ENCODE results near the gene FBXW4.

Gene FBXW4

DNA sequence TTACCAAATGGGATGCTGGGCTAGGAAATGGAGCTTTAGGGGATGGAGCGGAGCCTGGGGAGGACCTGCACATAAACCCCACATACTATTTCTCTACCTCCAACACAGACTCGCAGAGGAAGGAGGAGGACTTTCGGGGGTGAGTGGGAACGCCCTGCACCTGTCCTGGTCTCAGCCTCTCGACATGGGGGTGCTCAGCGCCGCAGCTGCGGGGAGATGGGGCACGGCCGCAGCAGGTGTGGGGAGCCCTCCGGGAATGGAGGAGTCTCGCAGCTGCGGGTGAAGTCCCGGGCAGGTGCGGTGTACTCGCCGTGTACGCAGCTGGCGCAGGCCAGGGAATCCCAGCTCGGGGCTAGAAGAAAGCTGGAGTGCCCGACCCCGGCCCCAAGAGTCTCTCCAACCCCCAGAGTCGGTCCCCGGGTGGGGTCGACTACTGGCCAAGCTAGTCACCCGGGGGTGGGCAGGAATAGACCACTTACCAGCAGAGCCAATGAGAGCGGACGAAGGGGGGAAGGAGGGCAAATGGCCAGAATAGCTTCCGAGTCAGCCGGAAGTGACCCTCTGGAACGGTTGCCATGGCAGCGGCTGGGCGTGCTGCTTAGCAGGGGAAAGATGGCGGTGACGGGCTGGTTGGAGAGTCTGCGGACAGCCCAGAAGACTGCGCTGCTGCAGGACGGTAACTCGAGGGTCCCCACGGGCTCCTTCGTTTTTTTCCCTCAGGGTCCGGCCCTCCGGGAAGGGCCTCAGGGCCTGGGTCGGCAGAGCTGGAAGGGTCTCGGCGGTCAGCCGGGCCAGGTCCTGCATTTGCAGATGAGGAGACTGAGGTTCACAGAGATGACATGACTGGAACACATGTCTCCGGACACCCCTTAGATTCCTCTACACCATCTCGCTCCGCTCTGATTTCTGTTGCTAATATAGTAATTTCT, 107.0 kb downstream of the FBXW4 start, which contains the start of the genes DPCD and POLL (continued):
- TF ChIP-seq, protein P1, sequence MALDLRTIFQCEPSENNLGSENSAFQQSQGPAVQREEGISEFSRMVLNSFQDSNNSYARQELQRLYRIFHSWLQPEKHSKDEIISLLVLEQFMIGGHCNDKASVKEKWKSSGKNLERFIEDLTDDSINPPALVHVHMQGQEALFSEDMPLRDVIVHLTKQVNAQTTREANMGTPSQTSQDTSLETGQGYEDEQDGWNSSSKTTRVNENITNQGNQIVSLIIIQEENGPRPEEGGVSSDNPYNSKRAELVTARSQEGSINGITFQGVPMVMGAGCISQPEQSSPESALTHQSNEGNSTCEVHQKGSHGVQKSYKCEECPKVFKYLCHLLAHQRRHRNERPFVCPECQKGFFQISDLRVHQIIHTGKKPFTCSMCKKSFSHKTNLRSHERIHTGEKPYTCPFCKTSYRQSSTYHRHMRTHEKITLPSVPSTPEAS (tag by site-specific recombination; IDR thresholded peaks at IDR 0.05): no peak
- peak; percentile 68 for TF ChIP-seq ZNF600 (tag by site-specific recombination; IDR thresholded peaks at IDR 0.05)
- peak; percentile 40 for TF ChIP-seq SP7 (tag by site-specific recombination; IDR thresholded peaks at IDR 0.05)
- peak; percentile 69; the same call in 1 of the 2 replicates for TF ChIP-seq ZBTB20 (tag by site-specific recombination; IDR thresholded peaks at IDR 0.05)
- 0 out of 2 replicates have a peak, but pooled peaks have one; percentile 18 for TF ChIP-seq ZNF660 (tag by site-specific recombination; IDR thresholded peaks at IDR 0.05)
- TF ChIP-seq, protein P2, sequence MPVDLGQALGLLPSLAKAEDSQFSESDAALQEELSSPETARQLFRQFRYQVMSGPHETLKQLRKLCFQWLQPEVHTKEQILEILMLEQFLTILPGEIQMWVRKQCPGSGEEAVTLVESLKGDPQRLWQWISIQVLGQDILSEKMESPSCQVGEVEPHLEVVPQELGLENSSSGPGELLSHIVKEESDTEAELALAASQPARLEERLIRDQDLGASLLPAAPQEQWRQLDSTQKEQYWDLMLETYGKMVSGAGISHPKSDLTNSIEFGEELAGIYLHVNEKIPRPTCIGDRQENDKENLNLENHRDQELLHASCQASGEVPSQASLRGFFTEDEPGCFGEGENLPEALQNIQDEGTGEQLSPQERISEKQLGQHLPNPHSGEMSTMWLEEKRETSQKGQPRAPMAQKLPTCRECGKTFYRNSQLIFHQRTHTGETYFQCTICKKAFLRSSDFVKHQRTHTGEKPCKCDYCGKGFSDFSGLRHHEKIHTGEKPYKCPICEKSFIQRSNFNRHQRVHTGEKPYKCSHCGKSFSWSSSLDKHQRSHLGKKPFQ (tag by site-specific recombination; IDR thresholded peaks at IDR 0.05): no peak
- TF ChIP-seq ZIC2 (tag by site-specific recombination; IDR thresholded peaks at IDR 0.05): peak; percentile 46
- TF ChIP-seq GLIS1 (tag by site-specific recombination; IDR thresholded peaks at IDR 0.05): peak; percentile 69
- TF ChIP-seq, protein P3, sequence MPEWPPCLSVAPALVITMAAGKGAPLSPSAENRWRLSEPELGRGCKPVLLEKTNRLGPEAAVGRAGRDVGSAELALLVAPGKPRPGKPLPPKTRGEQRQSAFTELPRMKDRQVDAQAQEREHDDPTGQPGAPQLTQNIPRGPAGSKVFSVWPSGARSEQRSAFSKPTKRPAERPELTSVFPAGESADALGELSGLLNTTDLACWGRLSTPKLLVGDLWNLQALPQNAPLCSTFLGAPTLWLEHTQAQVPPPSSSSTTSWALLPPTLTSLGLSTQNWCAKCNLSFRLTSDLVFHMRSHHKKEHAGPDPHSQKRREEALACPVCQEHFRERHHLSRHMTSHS (tag by site-specific recombination; IDR thresholded peaks at IDR 0.05): no peak
- TF ChIP-seq ZNF621 (tag by site-specific recombination; IDR thresholded peaks at IDR 0.05): no peak

DNA sequence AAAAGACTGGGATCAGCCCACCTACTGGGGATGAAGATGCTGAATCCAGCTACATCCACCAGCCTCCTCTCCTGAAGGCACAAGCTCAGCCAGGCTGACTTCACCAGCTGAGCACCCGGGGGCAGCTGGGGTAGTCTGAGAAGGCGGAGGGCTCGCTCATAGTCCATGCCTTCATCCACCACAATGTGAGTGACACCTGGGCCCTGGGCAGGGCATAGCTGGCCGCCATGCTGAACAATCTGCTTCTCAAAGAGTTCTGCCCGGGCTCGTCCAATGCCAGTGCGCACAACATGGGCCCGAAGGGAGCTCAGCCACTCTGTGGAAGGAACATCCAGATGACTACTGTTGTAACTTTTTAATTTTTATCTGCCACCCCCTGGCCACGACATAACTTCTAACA, 109.1 kb downstream of the FBXW4 start:
- POLR2A ChIA-PET: no interaction called here
- H3K4me1 ChIP-seq (ENCODE audit: control insufficient read depth, insufficient read depth, low read length): peaks cover 7% of the 10 kb centered on the region
- TF ChIP-seq ZNF837 (tag by site-specific recombination; IDR thresholded peaks at IDR 0.05): no peak
- TF ChIP-seq ZNF548 (tag by site-specific recombination; IDR thresholded peaks at IDR 0.05): no peak
- TF ChIP-seq ZNF658 (tag by site-specific recombination; IDR thresholded peaks at IDR 0.05): no peak
- TF ChIP-seq, protein P4, sequence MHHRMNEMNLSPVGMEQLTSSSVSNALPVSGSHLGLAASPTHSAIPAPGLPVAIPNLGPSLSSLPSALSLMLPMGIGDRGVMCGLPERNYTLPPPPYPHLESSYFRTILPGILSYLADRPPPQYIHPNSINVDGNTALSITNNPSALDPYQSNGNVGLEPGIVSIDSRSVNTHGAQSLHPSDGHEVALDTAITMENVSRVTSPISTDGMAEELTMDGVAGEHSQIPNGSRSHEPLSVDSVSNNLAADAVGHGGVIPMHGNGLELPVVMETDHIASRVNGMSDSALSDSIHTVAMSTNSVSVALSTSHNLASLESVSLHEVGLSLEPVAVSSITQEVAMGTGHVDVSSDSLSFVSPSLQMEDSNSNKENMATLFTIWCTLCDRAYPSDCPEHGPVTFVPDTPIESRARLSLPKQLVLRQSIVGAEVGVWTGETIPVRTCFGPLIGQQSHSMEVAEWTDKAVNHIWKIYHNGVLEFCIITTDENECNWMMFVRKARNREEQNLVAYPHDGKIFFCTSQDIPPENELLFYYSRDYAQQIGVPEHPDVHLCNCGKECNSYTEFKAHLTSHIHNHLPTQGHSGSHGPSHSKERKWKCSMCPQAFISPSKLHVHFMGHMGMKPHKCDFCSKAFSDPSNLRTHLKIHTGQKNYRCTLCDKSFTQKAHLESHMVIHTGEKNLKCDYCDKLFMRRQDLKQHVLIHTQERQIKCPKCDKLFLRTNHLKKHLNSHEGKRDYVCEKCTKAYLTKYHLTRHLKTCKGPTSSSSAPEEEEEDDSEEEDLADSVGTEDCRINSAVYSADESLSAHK (tag by site-specific recombination; IDR thresholded peaks at IDR 0.05): no peak
- TF ChIP-seq ZNF621 (tag by site-specific recombination; IDR thresholded peaks at IDR 0.05): no peak
- TF ChIP-seq ZSCAN30 (tag by site-specific recombination; IDR thresholded peaks at IDR 0.05): no peak
- TF ChIP-seq ZBTB20 (tag by site-specific recombination; IDR thresholded peaks at IDR 0.05): no peak
- no peak for TF ChIP-seq GLIS1 (tag by site-specific recombination; IDR thresholded peaks at IDR 0.05)
- TF ChIP-seq, protein P5, sequence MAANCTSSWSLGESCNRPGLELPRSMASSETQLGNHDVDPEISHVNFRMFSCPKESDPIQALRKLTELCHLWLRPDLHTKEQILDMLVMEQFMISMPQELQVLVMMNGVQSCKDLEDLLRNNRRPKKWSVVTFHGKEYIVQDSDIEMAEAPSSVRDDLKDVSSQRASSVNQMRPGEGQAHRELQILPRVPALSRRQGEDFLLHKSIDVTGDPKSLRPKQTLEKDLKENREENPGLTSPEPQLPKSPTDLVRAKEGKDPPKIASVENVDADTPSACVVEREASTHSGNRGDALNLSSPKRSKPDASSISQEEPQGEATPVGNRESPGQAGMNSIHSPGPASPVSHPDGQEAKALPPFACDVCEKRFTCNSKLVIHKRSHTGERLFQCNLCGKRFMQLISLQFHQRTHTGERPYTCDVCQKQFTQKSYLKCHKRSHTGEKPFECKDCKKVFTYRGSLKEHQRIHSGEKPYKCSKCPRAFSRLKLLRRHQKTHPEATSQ (tag by site-specific recombination; IDR thresholded peaks at IDR 0.05): no peak
- TF ChIP-seq ZNF391 (tag by site-specific recombination; IDR thresholded peaks at IDR 0.05; ENCODE audit: borderline replicate concordance, low read depth): no peak
- H3K9me3 ChIP-seq (ENCODE audit: control insufficient read depth, insufficient read depth, low read depth, low read length): no peaks in the 10 kb centered on the region
- H3K36me3 ChIP-seq (ENCODE audit: control insufficient read depth in 2 of 2, insufficient read depth in 1 of 2, low read length in 2 of 2): peaks cover 4 to 51% of the 10 kb centered on the region in 2 experiments; a peak in 2 of 3 replicates
- CTCF ChIA-PET: interaction anchor here (0.8 to 1.1 kb wide), 3 partner anchors 18 to 424 kb away, joined by 3 to 5 read pairs (median 3); no protein-coding TSS in a partner anchor
- no peak overlapping the region for H3K4me3 ChIP-seq (ENCODE audit: low read depth, low read length)
- H3K27ac ChIP-seq (ENCODE audit: extremely low read depth, low read depth, low read length): no peak overlapping the region
